Vagina (tissue), 2 donors: Measurements from ENCODE around the gene MCF2.

Source experiments
- CTCF ChIP-seq, 3 experiments: fragments of 450-650 bp in 2 of 3; fragments of 200-600 bp in 1 of 3; sonication (generic) in 1 of 3; IDR thresholded peaks; one replicate each; pipeline ENCODE4 v1.5.1; 2017 to 2019; ENCODE audit warnings: antibody characterized with exemption in 3 of 3, mild to moderate bottlenecking in 2 of 3, moderate library complexity in 2 of 3
- POLR2A ChIP-seq, 2 donors: fragments of 450-650 bp; IDR thresholded peaks; one replicate each; pipeline ENCODE4 v1.6.1; 2017; ENCODE audit warnings: antibody characterized with exemption in 2 of 2, mild to moderate bottlenecking in 2 of 2, moderate library complexity in 2 of 2

- no peak for TF ChIP-seq CTCF (IDR thresholded peaks at IDR 0.05)
- no peak for TF ChIP-seq POLR2A (IDR thresholded peaks at IDR 0.05)
Measured at GRCh38 chrX:139566981-139567380, 141.0 kb downstream of the MCF2 start.
